WTC11 (cell line): ENCODE data around the gene KDM4C. TPM values are rescaled to one million over a fixed set of nuclear protein-coding genes. Genes with fewer than 3 reads are reported as not detected.

Experiments used
- ATAC-seq: fragments of 200-7000 bp; cut with Tn5 transposase; 2 replicates; pipeline ENCODE4 v1.10.0; 2021; ENCODE audit warnings: mild to moderate bottlenecking, moderate library complexity
- CTCF ChIA-PET: fragments of 300-600 bp; sonication (Branson Sonifier 250); formaldehyde crosslinking; loops from one replicate; lab custom pipeline; 2021; ENCODE audit warnings: antibody characterized with exemption; lab: Charles Lee
- POLR2A ChIA-PET: fragments of 350-600 bp; sonication (Branson Sonifier 250); formaldehyde crosslinking; loops from one replicate; lab custom pipeline; 2021; ENCODE audit warnings: antibody characterized with exemption; lab: Charles Lee
- DNase-seq: peaks from one replicate; pipeline ENCODE4 v3.0.0; 2021; ENCODE audit warnings: low spot score
- H3K27ac Mint-ChIP-seq: 2 replicates; pipeline ENCODE4 v1.8.0; 2021; ENCODE audit warnings: mixed read lengths
- H3K27me3 Mint-ChIP-seq: 2 replicates; pipeline ENCODE4 v1.8.0; 2021; ENCODE audit warnings: low read depth, mild to moderate bottlenecking, moderate library complexity, mixed read lengths
- H3K36me3 Mint-ChIP-seq: 2 replicates; pipeline ENCODE4 v1.8.0; 2021; ENCODE audit warnings: mixed read lengths
- H3K4me1 Mint-ChIP-seq: 2 replicates; pipeline ENCODE4 v1.8.0; 2022; ENCODE audit warnings: mixed read lengths
- H3K4me3 Mint-ChIP-seq: 2 replicates; pipeline ENCODE4 v1.8.0; 2021; ENCODE audit warnings: mild to moderate bottlenecking, moderate library complexity, mixed read lengths
- H3K9me3 Mint-ChIP-seq: 2 replicates; pipeline ENCODE4 v1.8.0; 2021; ENCODE audit warnings: mixed read lengths
- AR ChIP-seq: fragments of 250-450 bp; sonication (Bioruptor Pico); IDR thresholded peaks from 2 replicates; pipeline ENCODE4 v1.9.0; 2021; ENCODE audit warnings: mild to moderate bottlenecking
- ETV6 ChIP-seq: sonication (generic); formaldehyde crosslinking; IDR thresholded peaks from 2 replicates; pipeline ENCODE4 v1.8.1; 2022; ENCODE audit warnings: mild to moderate bottlenecking, missing genetic modification reagents
- FOXJ3 ChIP-seq: sonication (generic); formaldehyde crosslinking; IDR thresholded peaks from 2 replicates; pipeline ENCODE4 v1.9.0; 2021; ENCODE audit warnings: missing genetic modification reagents, mild to moderate bottlenecking, borderline replicate concordance
- FOXP1 ChIP-seq: sonication (generic); formaldehyde crosslinking; IDR thresholded peaks from 2 replicates; pipeline ENCODE4 v1.8.0; 2022; ENCODE audit warnings: missing genetic modification reagents, mild to moderate bottlenecking, moderate library complexity, borderline replicate concordance
- HMGA2 ChIP-seq: fragments of 250-450 bp; sonication (Bioruptor Pico); IDR thresholded peaks from 2 replicates; pipeline ENCODE4 v1.4.0; 2021; ENCODE audit warnings: mild to moderate bottlenecking, moderate library complexity
- HMGXB4 ChIP-seq: sonication (generic); formaldehyde crosslinking; IDR thresholded peaks from 2 replicates; pipeline ENCODE4 v1.8.1; 2023; ENCODE audit warnings: mild to moderate bottlenecking, moderate library complexity, missing genetic modification reagents
- NFYB ChIP-seq: sonication (generic); formaldehyde crosslinking; conservative IDR thresholded peaks from 2 replicates; pipeline ENCODE4 v1.8.0; 2022; ENCODE audit warnings: low read depth, missing genetic modification reagents
- NR1H2 ChIP-seq: sonication (generic); formaldehyde crosslinking; IDR thresholded peaks from 2 replicates; pipeline ENCODE4 v1.9.0; 2021; ENCODE audit warnings: mild to moderate bottlenecking, moderate library complexity, missing genetic modification reagents
- NR3C1 ChIP-seq: sonication (generic); formaldehyde crosslinking; conservative IDR thresholded peaks from 2 replicates; pipeline ENCODE4 v1.8.1; 2023; ENCODE audit warnings: low read depth, mild to moderate bottlenecking, missing genetic modification reagents
- PRRX2 ChIP-seq: fragments of 250-450 bp; sonication (Bioruptor Pico); IDR thresholded peaks from 2 replicates; pipeline ENCODE4 v1.8.0; 2021; ENCODE audit warnings: mild to moderate bottlenecking
- ZNF138 ChIP-seq: sonication (generic); formaldehyde crosslinking; conservative IDR thresholded peaks from 2 replicates; pipeline ENCODE4 v1.8.1; 2022; ENCODE audit warnings: mild to moderate bottlenecking, moderate library complexity, missing genetic modification reagents
- ZNF219 ChIP-seq: sonication (generic); formaldehyde crosslinking; IDR thresholded peaks from 2 replicates; pipeline ENCODE4 v1.8.0; 2023; ENCODE audit warnings: missing genetic modification reagents, mild to moderate bottlenecking, borderline replicate concordance
- ZNF396 ChIP-seq: fragments of 250-450 bp; sonication (Bioruptor Pico); IDR thresholded peaks from 2 replicates; pipeline ENCODE4 v1.8.0; 2021; ENCODE audit warnings: mild to moderate bottlenecking, moderate library complexity, borderline replicate concordance
- ZSCAN18 ChIP-seq: fragments of 250-450 bp; sonication (Bioruptor Pico); IDR thresholded peaks from 2 replicates; pipeline ENCODE4 v2.1.2; 2022; ENCODE audit warnings: mild to moderate bottlenecking, moderate library complexity
- total RNA-seq: library from RNA; stranded (reverse); gene quantifications from 3 replicates; pipeline ENCODE4 v1.2.3, GENCODE V29; 2021
- TF ChIP-seq, protein P1 (sequence below): fragments of 250-450 bp; sonication (Bioruptor Pico); conservative IDR thresholded peaks from 2 replicates; pipeline ENCODE4 v1.9.0; 2021; ENCODE audit warnings: mild to moderate bottlenecking
- TF ChIP-seq, protein P2 (sequence below): fragments of 250-450 bp; sonication (Bioruptor Pico); IDR thresholded peaks from 2 replicates; pipeline ENCODE4 v1.8.0; 2021; ENCODE audit warnings: mild to moderate bottlenecking
- TF ChIP-seq, protein P3 (sequence below): sonication (generic); formaldehyde crosslinking; IDR thresholded peaks from 2 replicates; pipeline ENCODE4 v1.8.1; 2023; ENCODE audit warnings: mild to moderate bottlenecking, missing genetic modification reagents
- TF ChIP-seq, protein P4 (sequence below): sonication (generic); formaldehyde crosslinking; IDR thresholded peaks from 2 replicates; pipeline ENCODE4 v1.8.1; 2022; ENCODE audit warnings: low read depth, missing genetic modification reagents, borderline replicate concordance

The KDM4C gene
- total RNA-seq, 1 experiment from 2014 or later = 29.2 TPM

DNA sequence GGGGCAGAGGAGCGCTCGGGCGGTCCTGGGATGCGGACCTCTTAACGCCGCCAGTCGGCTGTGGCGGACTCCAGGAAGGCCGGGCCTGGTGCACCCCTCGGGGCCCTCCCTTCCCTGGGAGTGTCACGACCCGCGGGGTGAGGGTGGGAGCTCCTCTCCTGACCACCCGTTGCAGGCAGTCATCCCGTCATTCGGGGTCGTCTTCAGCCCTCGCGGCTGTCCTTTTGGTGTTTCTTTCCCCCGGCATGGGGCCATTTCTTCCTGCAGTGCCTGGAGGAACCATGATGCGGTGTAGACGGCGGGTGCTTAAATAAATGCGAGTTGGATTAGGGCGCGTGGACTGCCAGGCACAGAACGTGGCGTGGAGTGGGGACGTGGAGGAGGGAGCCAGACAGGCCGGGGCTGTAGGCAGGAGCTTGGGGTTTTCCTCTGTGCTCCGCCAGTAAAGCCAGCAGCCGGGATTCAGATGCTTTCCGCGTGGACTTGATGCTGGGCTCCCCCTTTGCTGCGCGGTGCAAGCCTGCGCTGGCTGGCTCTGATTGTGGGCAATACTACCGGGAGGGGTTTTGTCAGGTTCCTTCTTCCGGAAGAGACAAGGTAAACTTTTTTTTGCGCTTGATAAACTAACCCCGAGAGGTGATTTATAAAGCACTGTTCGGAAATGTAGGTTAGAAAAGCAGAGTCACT is 868 bp downstream of the KDM4C start:
- ATAC-seq (peak; percentile 18), DNase-seq (peak; percentile 56)
- POLR2A ChIA-PET = interaction anchor here (1.2 to 1.6 kb wide), 2 partner anchors 14 to 77 kb away, joined by 3 to 10 read pairs; no protein-coding TSS in a partner anchor
- Mint-ChIP-seq H3K27me3 (no peaks in the 10 kb centered on the region; the same call in 1 of the 2 replicates), H3K4me3 (peak overlapping the region; percentile 90), H3K27ac (peak overlapping the region; percentile 1), H3K4me1 (peaks cover 39% of the 10 kb centered on the region), H3K9me3 (peaks cover 6% of the 10 kb centered on the region)
- TF ChIP-seq HMGA2 (CRISPR knock-in tag) (no peak), ZNF396 (CRISPR knock-in tag) (no peak), ETV6 (CRISPR knock-in tag) (no peak), NR1H2 (CRISPR knock-in tag) (0 out of 2 replicates have a peak, but pooled peaks have one; percentile 16), AR (CRISPR knock-in tag) (no peak), NR3C1 (CRISPR knock-in tag) (no peak), FOXP1 (CRISPR knock-in tag) (peak; percentile 44; the same call in 1 of the 2 replicates), ZNF219 (CRISPR knock-in tag) (no peak)
- TF ChIP-seq, protein P1, sequence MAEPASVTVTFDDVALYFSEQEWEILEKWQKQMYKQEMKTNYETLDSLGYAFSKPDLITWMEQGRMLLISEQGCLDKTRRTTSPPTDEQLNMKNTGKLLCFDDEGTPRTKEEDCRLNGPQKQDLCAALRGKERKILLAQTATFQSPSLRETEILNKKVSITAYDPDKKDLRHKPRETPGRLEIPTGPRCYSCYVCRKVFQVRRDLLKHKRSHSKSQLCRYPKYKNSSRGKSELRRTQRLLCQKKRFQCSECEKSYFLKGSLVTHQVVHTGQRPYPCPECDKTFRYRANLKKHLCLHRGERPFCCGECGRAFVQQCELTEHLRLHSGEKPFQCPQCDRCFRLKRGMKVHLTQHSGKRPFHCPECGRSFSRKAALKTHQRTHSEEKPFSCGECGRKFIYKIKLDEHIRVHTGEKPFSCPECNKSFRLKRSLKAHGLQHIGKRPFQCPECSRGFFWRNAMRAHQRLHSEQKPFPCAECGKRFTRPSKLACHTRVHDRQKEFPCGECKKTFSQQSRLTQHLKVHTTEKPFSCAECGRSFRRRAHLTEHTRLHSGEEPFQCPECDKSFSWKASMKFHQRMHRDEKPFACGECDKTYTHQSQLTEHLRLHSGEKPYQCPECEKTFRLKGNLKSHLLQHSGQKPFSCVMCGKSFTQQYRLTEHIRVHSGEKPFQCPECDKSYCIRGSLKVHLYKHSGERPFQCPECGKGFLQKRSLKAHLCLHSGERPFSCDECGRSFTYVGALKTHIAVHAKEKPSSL (CRISPR knock-in tag) = no peak
- TF ChIP-seq, protein P2, sequence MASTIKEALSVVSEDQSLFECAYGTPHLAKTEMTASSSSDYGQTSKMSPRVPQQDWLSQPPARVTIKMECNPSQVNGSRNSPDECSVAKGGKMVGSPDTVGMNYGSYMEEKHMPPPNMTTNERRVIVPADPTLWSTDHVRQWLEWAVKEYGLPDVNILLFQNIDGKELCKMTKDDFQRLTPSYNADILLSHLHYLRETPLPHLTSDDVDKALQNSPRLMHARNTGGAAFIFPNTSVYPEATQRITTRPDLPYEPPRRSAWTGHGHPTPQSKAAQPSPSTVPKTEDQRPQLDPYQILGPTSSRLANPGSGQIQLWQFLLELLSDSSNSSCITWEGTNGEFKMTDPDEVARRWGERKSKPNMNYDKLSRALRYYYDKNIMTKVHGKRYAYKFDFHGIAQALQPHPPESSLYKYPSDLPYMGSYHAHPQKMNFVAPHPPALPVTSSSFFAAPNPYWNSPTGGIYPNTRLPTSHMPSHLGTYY (CRISPR knock-in tag) = no peak
- TF ChIP-seq, protein P3, sequence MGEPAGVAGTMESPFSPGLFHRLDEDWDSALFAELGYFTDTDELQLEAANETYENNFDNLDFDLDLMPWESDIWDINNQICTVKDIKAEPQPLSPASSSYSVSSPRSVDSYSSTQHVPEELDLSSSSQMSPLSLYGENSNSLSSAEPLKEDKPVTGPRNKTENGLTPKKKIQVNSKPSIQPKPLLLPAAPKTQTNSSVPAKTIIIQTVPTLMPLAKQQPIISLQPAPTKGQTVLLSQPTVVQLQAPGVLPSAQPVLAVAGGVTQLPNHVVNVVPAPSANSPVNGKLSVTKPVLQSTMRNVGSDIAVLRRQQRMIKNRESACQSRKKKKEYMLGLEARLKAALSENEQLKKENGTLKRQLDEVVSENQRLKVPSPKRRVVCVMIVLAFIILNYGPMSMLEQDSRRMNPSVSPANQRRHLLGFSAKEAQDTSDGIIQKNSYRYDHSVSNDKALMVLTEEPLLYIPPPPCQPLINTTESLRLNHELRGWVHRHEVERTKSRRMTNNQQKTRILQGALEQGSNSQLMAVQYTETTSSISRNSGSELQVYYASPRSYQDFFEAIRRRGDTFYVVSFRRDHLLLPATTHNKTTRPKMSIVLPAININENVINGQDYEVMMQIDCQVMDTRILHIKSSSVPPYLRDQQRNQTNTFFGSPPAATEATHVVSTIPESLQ = no peak
- TF ChIP-seq, all 79 proteins: peak for 2
- peaks cover 4% of the 10 kb centered on the region; the same call in 1 of the 2 replicates for H3K36me3 Mint-ChIP-seq
- CTCF ChIA-PET = interaction anchor here (0.8 kb wide), 1 partner anchor 17 kb away, joined by 4 read pairs; no protein-coding TSS in a partner anchor

GRCh38 chr9:6759185-6759977 is 1.6 kb downstream of the KDM4C start:
- Mint-ChIP-seq H3K27me3 (no peaks in the 10 kb centered on the region; the same call in 1 of the 2 replicates), H3K4me1 (peaks cover 47% of the 10 kb centered on the region), H3K27ac (no peak overlapping the region), H3K9me3 (peaks cover 6% of the 10 kb centered on the region), H3K36me3 (peaks cover 4% of the 10 kb centered on the region; the same call in 1 of the 2 replicates), H3K4me3 (peak overlapping the region; percentile 90)
- POLR2A ChIA-PET = interaction anchor here (0.7 kb wide), 1 partner anchor 84 kb away, joined by 4 read pairs; no protein-coding TSS in a partner anchor
- CTCF ChIA-PET = no interaction called here
- no peak for DNase-seq
- no peak for ATAC-seq
- TF ChIP-seq ZNF138 (CRISPR knock-in tag) (no peak), HMGA2 (CRISPR knock-in tag) (no peak), ZSCAN18 (CRISPR knock-in tag) (no peak), NFYB (CRISPR knock-in tag) (no peak), PRRX2 (CRISPR knock-in tag) (no peak), HMGXB4 (CRISPR knock-in tag) (no peak), FOXJ3 (CRISPR knock-in tag) (no peak)
- TF ChIP-seq, protein P4, sequence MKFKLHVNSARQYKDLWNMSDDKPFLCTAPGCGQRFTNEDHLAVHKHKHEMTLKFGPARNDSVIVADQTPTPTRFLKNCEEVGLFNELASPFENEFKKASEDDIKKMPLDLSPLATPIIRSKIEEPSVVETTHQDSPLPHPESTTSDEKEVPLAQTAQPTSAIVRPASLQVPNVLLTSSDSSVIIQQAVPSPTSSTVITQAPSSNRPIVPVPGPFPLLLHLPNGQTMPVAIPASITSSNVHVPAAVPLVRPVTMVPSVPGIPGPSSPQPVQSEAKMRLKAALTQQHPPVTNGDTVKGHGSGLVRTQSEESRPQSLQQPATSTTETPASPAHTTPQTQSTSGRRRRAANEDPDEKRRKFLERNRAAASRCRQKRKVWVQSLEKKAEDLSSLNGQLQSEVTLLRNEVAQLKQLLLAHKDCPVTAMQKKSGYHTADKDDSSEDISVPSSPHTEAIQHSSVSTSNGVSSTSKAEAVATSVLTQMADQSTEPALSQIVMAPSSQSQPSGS = no peak
